SK-N-SH treated with all-trans-retinoic acid at 6 μM for 48 hours (cell line): ENCODE measurements around the gene BTK.

Experiments used
- ATAC-seq: fragments of 200-7000 bp; cut with Tn5 transposase; 3 replicates; pipeline ENCODE4 v1.9.1; 2020; ENCODE audit warnings: mild to moderate bottlenecking, moderate library complexity
- ARNTL ChIP-seq: fragments of 450-650 bp; formaldehyde crosslinking; IDR thresholded peaks from 2 replicates; pipeline ENCODE4 v1.5.0; 2020; ENCODE audit warnings: low read depth, mild to moderate bottlenecking, moderate library complexity, borderline replicate concordance
- BACH2 ChIP-seq: fragments of 250-450 bp; sonication (Bioruptor Pico); IDR thresholded peaks from 2 replicates; pipeline ENCODE4 v1.9.0; 2021; ENCODE audit warnings: mild to moderate bottlenecking, borderline replicate concordance
- CREB5 ChIP-seq: fragments of 250-450 bp; sonication (Bioruptor Pico); IDR thresholded peaks from 2 replicates; pipeline ENCODE4 v1.5.1; 2020; ENCODE audit warnings: low read depth, mild to moderate bottlenecking, moderate library complexity
- CSDC2 ChIP-seq: fragments of 250-450 bp; sonication (Bioruptor Pico); IDR thresholded peaks from 2 replicates; pipeline ENCODE4 v1.5.0; 2020; ENCODE audit warnings: mild to moderate bottlenecking, moderate library complexity
- ESRRG ChIP-seq: fragments of 250-450 bp; sonication (Bioruptor Pico); IDR thresholded peaks from 2 replicates; pipeline ENCODE4 v1.6.1; 2021; ENCODE audit warnings: mild to moderate bottlenecking
- GLIS3 ChIP-seq: fragments of 250-450 bp; sonication (Bioruptor Pico); IDR thresholded peaks from 2 replicates; pipeline ENCODE4 v1.5.0; 2020; ENCODE audit warnings: mild to moderate bottlenecking, moderate library complexity
- ISL1 ChIP-seq: fragments of 250-450 bp; sonication (Bioruptor Pico); IDR thresholded peaks from 2 replicates; pipeline ENCODE4 v2.1.2; 2022; ENCODE audit warnings: mild to moderate bottlenecking, moderate library complexity
- OSR1 ChIP-seq: fragments of 250-450 bp; sonication (Bioruptor Pico); IDR thresholded peaks from 2 replicates; pipeline ENCODE4 v1.8.0; 2022; ENCODE audit warnings: moderate library complexity, mild to moderate bottlenecking, inconsistent platforms
- PATZ1 ChIP-seq: fragments of 250-450 bp; sonication (Bioruptor Pico); IDR thresholded peaks from 2 replicates; pipeline ENCODE4 v1.8.0; 2020; ENCODE audit warnings: mild to moderate bottlenecking, moderate library complexity, borderline replicate concordance
- POU6F1 ChIP-seq: fragments of 250-450 bp; sonication (Bioruptor Pico); IDR thresholded peaks from 2 replicates; pipeline ENCODE4 v1.8.0; 2021; ENCODE audit warnings: low read depth, mild to moderate bottlenecking, moderate library complexity, borderline replicate concordance
- PPARA ChIP-seq: fragments of 250-450 bp; sonication (Bioruptor Pico); IDR thresholded peaks from 2 replicates; pipeline ENCODE4 v1.5.0; 2020; ENCODE audit warnings: mild to moderate bottlenecking, borderline replicate concordance
- SNAI2 ChIP-seq: fragments of 250-450 bp; sonication (Bioruptor Pico); IDR thresholded peaks from 2 replicates; pipeline ENCODE4 v1.5.0; 2020; ENCODE audit warnings: mild to moderate bottlenecking, moderate library complexity
- TCF4 ChIP-seq: fragments of 250-450 bp; sonication (Bioruptor Pico); IDR thresholded peaks from 2 replicates; pipeline ENCODE4 v1.8.0; 2021; ENCODE audit warnings: mild to moderate bottlenecking, moderate library complexity, borderline replicate concordance
- TOX ChIP-seq: fragments of 250-450 bp; sonication (Bioruptor Pico); IDR thresholded peaks from 2 replicates; pipeline ENCODE4 v1.8.0; 2021; ENCODE audit warnings: mild to moderate bottlenecking, moderate library complexity, borderline replicate concordance
- TSHZ2 ChIP-seq: fragments of 250-450 bp; sonication (Bioruptor Pico); IDR thresholded peaks from 2 replicates; pipeline ENCODE4 v1.5.0; 2020; ENCODE audit warnings: mild to moderate bottlenecking, moderate library complexity
- ZC3H10 ChIP-seq: fragments of 250-450 bp; sonication (Bioruptor Pico); IDR thresholded peaks from 2 replicates; pipeline ENCODE4 v1.5.1; 2021; ENCODE audit warnings: mild to moderate bottlenecking, moderate library complexity
- ZFP3 ChIP-seq: fragments of 250-450 bp; sonication (Bioruptor Pico); IDR thresholded peaks from 2 replicates; pipeline ENCODE4 v1.5.0; 2020; ENCODE audit warnings: mild to moderate bottlenecking, moderate library complexity
- ZFP30 ChIP-seq: fragments of 450-650 bp; formaldehyde crosslinking; IDR thresholded peaks from 2 replicates; pipeline ENCODE4 v1.5.0; 2022; ENCODE audit warnings: mild to moderate bottlenecking, moderate library complexity
- ZNF70 ChIP-seq: fragments of 450-650 bp; formaldehyde crosslinking; IDR thresholded peaks from 2 replicates; pipeline ENCODE4 v1.5.0; 2020; ENCODE audit warnings: mild to moderate bottlenecking, moderate library complexity
- ZNF8 ChIP-seq: fragments of 450-650 bp; formaldehyde crosslinking; IDR thresholded peaks from 2 replicates; pipeline ENCODE4 v1.5.0; 2020; ENCODE audit warnings: mild to moderate bottlenecking, moderate library complexity

The BTK gene

GRCh38 chrX:101416691-101417090 lies 30.7 kb upstream of the BTK start:
- no peak for ATAC-seq

GRCh38 chrX:101415180-101416145 lies 29.5 kb upstream of the BTK start:
- ATAC-seq, result peak; percentile 75
- TF ChIP-seq ISL1 (CRISPR knock-in tag) (no peak), ZFP30 (CRISPR knock-in tag) (no peak), ZNF70 (CRISPR knock-in tag) (no peak), SNAI2 (CRISPR knock-in tag) (no peak), CSDC2 (CRISPR knock-in tag) (no peak), TOX (CRISPR knock-in tag) (no peak), ARNTL (no peak), ZFP3 (CRISPR knock-in tag) (no peak), BACH2 (no peak), ESRRG (CRISPR knock-in tag) (no peak), ZNF8 (no peak), TSHZ2 (no peak), GLIS3 (CRISPR knock-in tag) (no peak), CREB5 (CRISPR knock-in tag) (no peak)

More at GRCh38 chrX:101416691-101417090, 30.7 kb upstream of the BTK start:
- no peak for TF ChIP-seq ZFP30 (CRISPR knock-in tag)
- no peak for TF ChIP-seq GLIS3 (CRISPR knock-in tag)
- TF ChIP-seq TOX (CRISPR knock-in tag), result no peak
- TF ChIP-seq TSHZ2, result no peak
- no peak for TF ChIP-seq PATZ1 (CRISPR knock-in tag)
- no peak for TF ChIP-seq BACH2
- no peak for TF ChIP-seq ARNTL
- no peak for TF ChIP-seq OSR1 (CRISPR knock-in tag)
- no peak for TF ChIP-seq ZC3H10 (CRISPR knock-in tag)
- TF ChIP-seq POU6F1 (CRISPR knock-in tag), result no peak
- TF ChIP-seq TCF4 (CRISPR knock-in tag), result no peak
- TF ChIP-seq PPARA (CRISPR knock-in tag), result no peak
- TF ChIP-seq ESRRG (CRISPR knock-in tag), result no peak
- TF ChIP-seq ZNF70 (CRISPR knock-in tag), result no peak
